ENCODE measurements around the gene MRPL37. TPM values are rescaled to one million over a fixed set of nuclear protein-coding genes. Genes with fewer than 3 reads are reported as not detected.

The MRPL37 gene
- total RNA-seq, 2 donors from 2014 or later = 63.1 to 75.9 TPM

Other genes with a start within 250 kb of the MRPL37 start
- gene LDLRAD1, start 182.0 kb upstream of the MRPL37 start, total RNA-seq = not detected
- gene TMEM59, start 147.0 kb upstream of the MRPL37 start, total RNA-seq = 100 to 1,000 TPM; 277 to 390 TPM
- gene TCEANC2, start 146.6 kb upstream of the MRPL37 start, total RNA-seq = 1 to 10 TPM; 3.3 to 5.6 TPM
- gene CDCP2, start 47.2 kb upstream of the MRPL37 start, total RNA-seq = not detected
- 1 to 10 TPM; 2.0 to 3.5 TPM for gene CYB5RL, start 137 bp upstream of the MRPL37 start, total RNA-seq
- gene SSBP3, start 206.2 kb downstream of the MRPL37 start, total RNA-seq = 10 to 100 TPM; 15.2 to 16.6 TPM

Measured in right atrium auricular region (tissue), 2 donors.